HEK293 (cell line): ENCODE data around the gene COL15A1.

ENCODE experiments used
- CTCF ChIA-PET: fragments of 350-600 bp; formaldehyde crosslinking; extraction: SDS; loops from one replicate; lab custom pipeline; 2021; ENCODE audit warnings: antibody characterized with exemption; lab: Yijun Ruan, JAX
- POLR2A ChIA-PET: fragments of 300-600 bp; formaldehyde crosslinking; extraction: SDS; loops from one replicate; lab custom pipeline; 2020; ENCODE audit warnings: antibody characterized with exemption, inconsistent platforms; lab: Yijun Ruan, JAX
- H3K27ac ChIP-seq: fragments of 200-500 bp; sonication (Bioruptor generic); 2 replicates; pipeline ENCODE4 v1.5.1; 2014; ENCODE audit warnings: low read depth, low read length, control low read depth, inconsistent platforms; ENCODE audit errors: extremely low read depth
- H3K36me3 ChIP-seq, 2 experiments: fragments of 200-500 bp in 1 of 2; sonication (Bioruptor generic) in 1 of 2; 1 replicate in 1 of 2; 2 replicates in 1 of 2; pipeline ENCODE4 v1.5.1; 2014 to 2017; ENCODE audit warnings: inconsistent platforms in 2 of 2, low read length in 2 of 2; ENCODE audit not compliant: control insufficient read depth in 2 of 2, insufficient read depth in 1 of 2
- H3K4me1 ChIP-seq: fragments of 200-500 bp; sonication (Bioruptor generic); 2 replicates; pipeline ENCODE4 v1.5.1; 2014; ENCODE audit warnings: mild to moderate bottlenecking, low read length, inconsistent platforms; ENCODE audit not compliant: control insufficient read depth, insufficient read depth
- H3K4me3 ChIP-seq: 2 replicates; pipeline ENCODE4 v1.5.1; 2011; ENCODE audit warnings: low read depth, mild to moderate bottlenecking, control low read depth, low read length, moderate library complexity
- H3K9me3 ChIP-seq: fragments of 200-500 bp; sonication (Bioruptor generic); 2 replicates; pipeline ENCODE4 v1.5.1; 2014; ENCODE audit warnings: low read depth, low read length, inconsistent platforms; ENCODE audit not compliant: control insufficient read depth, insufficient read depth
- IKZF3 ChIP-seq: fragments of 450-650 bp; IDR thresholded peaks from 2 replicates; pipeline ENCODE4 v1.5.0; 2018; ENCODE audit warnings: missing biosample characterization, mild to moderate bottlenecking, missing genetic modification characterization, moderate library complexity
- KLF16 ChIP-seq: fragments of 450-650 bp; formaldehyde crosslinking; IDR thresholded peaks from 2 replicates; pipeline ENCODE4 v1.5.1; 2017; ENCODE audit warnings: missing biosample characterization, missing genetic modification characterization
- PRDM2 ChIP-seq: fragments of 450-650 bp; formaldehyde crosslinking; IDR thresholded peaks from 2 replicates; pipeline ENCODE4 v1.5.1; 2016; ENCODE audit warnings: missing biosample characterization, missing genetic modification characterization, borderline replicate concordance
- PRDM6 ChIP-seq: fragments of 450-650 bp; formaldehyde crosslinking; IDR thresholded peaks from 2 replicates; pipeline ENCODE4 v1.5.1; 2017; ENCODE audit warnings: missing biosample characterization, missing genetic modification characterization
- ZNF114 ChIP-seq: fragments of 450-650 bp; formaldehyde crosslinking; IDR thresholded peaks from 2 replicates; pipeline ENCODE4 v1.5.0; 2017; ENCODE audit warnings: missing biosample characterization, missing genetic modification characterization
- ZNF16 ChIP-seq: fragments of 450-650 bp; formaldehyde crosslinking; IDR thresholded peaks from 2 replicates; pipeline ENCODE4 v1.5.1; 2016; ENCODE audit warnings: low read depth, missing biosample characterization, missing genetic modification characterization
- ZNF48 ChIP-seq: fragments of 450-650 bp; formaldehyde crosslinking; IDR thresholded peaks from 2 replicates; pipeline ENCODE4 v1.5.1; 2016; ENCODE audit warnings: missing biosample characterization, missing genetic modification characterization
- ZNF701 ChIP-seq: fragments of 450-650 bp; formaldehyde crosslinking; IDR thresholded peaks from 2 replicates; pipeline ENCODE4 v1.5.1; 2016; ENCODE audit warnings: missing biosample characterization, missing genetic modification characterization
- ZNF837 ChIP-seq: fragments of 450-650 bp; formaldehyde crosslinking; IDR thresholded peaks from 2 replicates; pipeline ENCODE4 v1.5.1; 2016; ENCODE audit warnings: missing biosample characterization, missing genetic modification characterization
- ZSCAN4 ChIP-seq: fragments of 450-650 bp; formaldehyde crosslinking; IDR thresholded peaks from 2 replicates; pipeline ENCODE4 v1.5.1; 2017; ENCODE audit warnings: missing biosample characterization, missing genetic modification characterization
- TF ChIP-seq, protein P1 (sequence below): fragments of 450-650 bp; formaldehyde crosslinking; IDR thresholded peaks from 2 replicates; pipeline ENCODE4 v1.5.1; 2016; ENCODE audit warnings: missing biosample characterization, missing genetic modification characterization, low read depth
- TF ChIP-seq, protein P2 (sequence below): sonication (generic); formaldehyde crosslinking; IDR thresholded peaks from 2 replicates; pipeline ENCODE4 v1.8.1; 2022; ENCODE audit warnings: mild to moderate bottlenecking, moderate library complexity, missing genetic modification reagents

The COL15A1 gene

GRCh38 chr9:98957826-98958225 is 14.1 kb downstream of the COL15A1 start:
- TF ChIP-seq IKZF3 (tag by site-specific recombination) (no peak), ZNF48 (tag by site-specific recombination) (no peak), PRDM6 (tag by site-specific recombination) (no peak), KLF16 (tag by site-specific recombination) (no peak), ZNF114 (no peak), ZNF16 (tag by site-specific recombination) (no peak), ZNF701 (tag by site-specific recombination) (no peak), PRDM2 (tag by site-specific recombination) (no peak)
- TF ChIP-seq, protein P1, sequence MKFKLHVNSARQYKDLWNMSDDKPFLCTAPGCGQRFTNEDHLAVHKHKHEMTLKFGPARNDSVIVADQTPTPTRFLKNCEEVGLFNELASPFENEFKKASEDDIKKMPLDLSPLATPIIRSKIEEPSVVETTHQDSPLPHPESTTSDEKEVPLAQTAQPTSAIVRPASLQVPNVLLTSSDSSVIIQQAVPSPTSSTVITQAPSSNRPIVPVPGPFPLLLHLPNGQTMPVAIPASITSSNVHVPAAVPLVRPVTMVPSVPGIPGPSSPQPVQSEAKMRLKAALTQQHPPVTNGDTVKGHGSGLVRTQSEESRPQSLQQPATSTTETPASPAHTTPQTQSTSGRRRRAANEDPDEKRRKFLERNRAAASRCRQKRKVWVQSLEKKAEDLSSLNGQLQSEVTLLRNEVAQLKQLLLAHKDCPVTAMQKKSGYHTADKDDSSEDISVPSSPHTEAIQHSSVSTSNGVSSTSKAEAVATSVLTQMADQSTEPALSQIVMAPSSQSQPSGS = no peak
- no peaks in the 10 kb centered on the region for H3K4me1 ChIP-seq
- CTCF ChIA-PET = interaction anchor here (1.2 kb wide), 1 partner anchor 86 kb away, joined by 4 read pairs; no protein-coding TSS in a partner anchor
- no peaks in the 10 kb centered on the region for H3K36me3 ChIP-seq
- no peaks in the 10 kb centered on the region for H3K9me3 ChIP-seq
- POLR2A ChIA-PET = no interaction called here
- no peak overlapping the region for H3K4me3 ChIP-seq
- H3K27ac ChIP-seq = no peak overlapping the region

DNA sequence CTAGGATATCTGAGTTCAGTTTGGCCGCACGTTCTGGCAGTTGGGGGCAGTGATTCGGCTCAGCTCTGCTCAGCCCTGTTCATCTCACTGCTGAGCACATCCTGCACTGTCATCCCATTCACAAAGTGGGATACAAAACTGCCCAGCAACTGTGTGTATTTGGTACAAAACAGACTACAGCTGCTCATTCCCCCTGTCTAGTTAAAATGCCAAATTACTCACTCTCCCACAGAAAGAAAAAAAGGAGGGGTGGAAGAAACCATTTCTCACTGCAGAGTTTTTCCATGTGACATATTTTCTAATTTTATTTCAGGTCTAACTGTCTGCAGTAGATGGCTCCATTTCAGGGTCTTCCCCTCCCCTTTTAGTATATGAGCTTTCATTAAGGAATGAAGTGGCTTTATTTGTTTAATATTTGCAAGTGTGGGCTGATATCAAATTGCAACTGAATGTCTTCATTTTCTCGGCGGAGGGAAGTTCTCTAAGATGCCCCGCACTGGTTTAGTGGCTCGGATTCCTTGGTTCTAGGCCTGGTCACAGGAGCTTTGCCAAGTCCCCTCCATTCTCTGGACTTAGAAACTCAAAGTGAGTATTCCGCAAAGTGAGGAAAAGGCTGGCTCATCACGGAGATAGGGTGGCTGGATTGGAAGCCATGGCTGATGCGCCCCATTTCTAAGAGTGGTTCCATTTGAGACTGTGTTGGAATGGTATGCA is 14.7 kb downstream of the COL15A1 start:
- no peak overlapping the region for H3K4me3 ChIP-seq

More for the DNA sequence above, 14.7 kb downstream of the COL15A1 start:
- CTCF ChIA-PET = interaction anchor here (0.6 to 1.3 kb wide), 3 partner anchors 20 to 361 kb away, joined by 4 to 7 read pairs (median 4); no protein-coding TSS in a partner anchor
- POLR2A ChIA-PET = no interaction called here
- no peaks in the 10 kb centered on the region for H3K4me1 ChIP-seq
- no peaks in the 10 kb centered on the region for H3K9me3 ChIP-seq
- no peak overlapping the region for H3K27ac ChIP-seq
- TF ChIP-seq, protein P2, sequence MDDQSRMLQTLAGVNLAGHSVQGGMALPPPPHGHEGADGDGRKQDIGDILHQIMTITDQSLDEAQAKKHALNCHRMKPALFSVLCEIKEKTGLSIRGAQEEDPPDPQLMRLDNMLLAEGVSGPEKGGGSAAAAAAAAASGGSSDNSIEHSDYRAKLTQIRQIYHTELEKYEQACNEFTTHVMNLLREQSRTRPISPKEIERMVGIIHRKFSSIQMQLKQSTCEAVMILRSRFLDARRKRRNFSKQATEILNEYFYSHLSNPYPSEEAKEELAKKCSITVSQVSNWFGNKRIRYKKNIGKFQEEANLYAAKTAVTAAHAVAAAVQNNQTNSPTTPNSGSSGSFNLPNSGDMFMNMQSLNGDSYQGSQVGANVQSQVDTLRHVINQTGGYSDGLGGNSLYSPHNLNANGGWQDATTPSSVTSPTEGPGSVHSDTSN (CRISPR knock-in tag) = no peak
- no peak for TF ChIP-seq ZNF837 (tag by site-specific recombination)
- no peak for TF ChIP-seq ZSCAN4
- no peaks in the 10 kb centered on the region for H3K36me3 ChIP-seq
